Body of pancreas (tissue), 4 donors: ENCODE results near the gene GRK1.

Source experiments
- POLR2A ChIP-seq, 3 donors: fragments of 450-650 bp; IDR thresholded peaks; one replicate each; pipeline ENCODE4 v1.6.1; 2016; ENCODE audit warnings: antibody characterized with exemption in 3 of 3, mild to moderate bottlenecking in 2 of 3
- TF ChIP-seq, protein P1 (sequence below), 7 experiments: fragments of 450-650 bp in 4 of 7; fragments of 200-600 bp in 3 of 7; sonication (generic) in 3 of 7; IDR thresholded peaks; one replicate each; pipeline ENCODE4 v1.5.1; 2016 to 2019; ENCODE audit warnings: antibody characterized with exemption in 7 of 7

DNA sequence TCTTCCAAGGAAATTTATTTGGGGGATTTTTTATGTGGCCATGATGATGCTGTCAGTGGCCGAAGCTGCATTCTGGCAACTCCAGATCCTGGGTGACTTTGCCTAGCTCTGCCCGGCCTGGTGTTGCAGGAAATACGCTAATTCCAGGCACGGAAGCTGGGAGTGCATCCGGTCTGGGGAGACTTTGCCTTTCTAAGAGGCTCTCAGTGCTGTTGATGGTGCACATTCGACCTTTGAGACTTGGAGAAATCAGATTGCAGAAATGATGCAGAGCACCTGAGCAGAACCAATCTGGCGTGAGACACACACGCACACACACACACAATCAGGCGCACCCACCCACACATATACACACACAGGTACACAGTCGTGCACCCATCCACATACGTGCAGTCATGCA is 86.2 kb downstream of the GRK1 start:
- no peak for TF ChIP-seq POLR2A (IDR thresholded peaks at IDR 0.05)
- TF ChIP-seq, protein P1, sequence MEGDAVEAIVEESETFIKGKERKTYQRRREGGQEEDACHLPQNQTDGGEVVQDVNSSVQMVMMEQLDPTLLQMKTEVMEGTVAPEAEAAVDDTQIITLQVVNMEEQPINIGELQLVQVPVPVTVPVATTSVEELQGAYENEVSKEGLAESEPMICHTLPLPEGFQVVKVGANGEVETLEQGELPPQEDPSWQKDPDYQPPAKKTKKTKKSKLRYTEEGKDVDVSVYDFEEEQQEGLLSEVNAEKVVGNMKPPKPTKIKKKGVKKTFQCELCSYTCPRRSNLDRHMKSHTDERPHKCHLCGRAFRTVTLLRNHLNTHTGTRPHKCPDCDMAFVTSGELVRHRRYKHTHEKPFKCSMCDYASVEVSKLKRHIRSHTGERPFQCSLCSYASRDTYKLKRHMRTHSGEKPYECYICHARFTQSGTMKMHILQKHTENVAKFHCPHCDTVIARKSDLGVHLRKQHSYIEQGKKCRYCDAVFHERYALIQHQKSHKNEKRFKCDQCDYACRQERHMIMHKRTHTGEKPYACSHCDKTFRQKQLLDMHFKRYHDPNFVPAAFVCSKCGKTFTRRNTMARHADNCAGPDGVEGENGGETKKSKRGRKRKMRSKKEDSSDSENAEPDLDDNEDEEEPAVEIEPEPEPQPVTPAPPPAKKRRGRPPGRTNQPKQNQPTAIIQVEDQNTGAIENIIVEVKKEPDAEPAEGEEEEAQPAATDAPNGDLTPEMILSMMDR (IDR thresholded peaks at IDR 0.05) = no peak
